HEK293T (cell line): ENCODE data around the gene RANBP3.

ENCODE experiments used
- ELF4 ChIP-seq: fragments of 450-650 bp; IDR thresholded peaks from 2 replicates; pipeline ENCODE4 v1.6.1; 2017; ENCODE audit warnings: antibody characterized with exemption
- FOXA1 ChIP-seq: fragments of 450-650 bp; IDR thresholded peaks from 2 replicates; pipeline ENCODE4 v1.6.1; 2016; ENCODE audit warnings: mild to moderate bottlenecking
- FOXK2 ChIP-seq: fragments of 450-650 bp; IDR thresholded peaks from 2 replicates; pipeline ENCODE4 v1.6.1; 2016; ENCODE audit warnings: mild to moderate bottlenecking
- FOXM1 ChIP-seq: fragments of 450-650 bp; IDR thresholded peaks from 2 replicates; pipeline ENCODE4 v1.6.1; 2017; ENCODE audit warnings: mild to moderate bottlenecking, borderline replicate concordance
- HDGF ChIP-seq: fragments of 450-650 bp; IDR thresholded peaks from 2 replicates; pipeline ENCODE4 v1.6.1; 2017; ENCODE audit warnings: antibody characterized with exemption, borderline replicate concordance
- LEF1 ChIP-seq: fragments of 450-650 bp; IDR thresholded peaks from 2 replicates; pipeline ENCODE4 v1.6.1; 2017; ENCODE audit warnings: mild to moderate bottlenecking, borderline replicate concordance
- SP1 ChIP-seq: fragments of 450-650 bp; IDR thresholded peaks from 2 replicates; pipeline ENCODE4 v1.6.1; 2017
- SUZ12 ChIP-seq: fragments of 450-650 bp; IDR thresholded peaks from 2 replicates; pipeline ENCODE4 v1.6.1; 2016; ENCODE audit warnings: mild to moderate bottlenecking
- TARDBP ChIP-seq: fragments of 450-650 bp; IDR thresholded peaks from 2 replicates; pipeline ENCODE4 v1.6.1; 2016
- ZNF384 ChIP-seq: fragments of 450-650 bp; IDR thresholded peaks from 2 replicates; pipeline ENCODE4 v1.6.1; 2016
- TF ChIP-seq, protein P1 (sequence below): fragments of 450-650 bp; IDR thresholded peaks from 2 replicates; pipeline ENCODE4 v1.6.1; 2016

DNA sequence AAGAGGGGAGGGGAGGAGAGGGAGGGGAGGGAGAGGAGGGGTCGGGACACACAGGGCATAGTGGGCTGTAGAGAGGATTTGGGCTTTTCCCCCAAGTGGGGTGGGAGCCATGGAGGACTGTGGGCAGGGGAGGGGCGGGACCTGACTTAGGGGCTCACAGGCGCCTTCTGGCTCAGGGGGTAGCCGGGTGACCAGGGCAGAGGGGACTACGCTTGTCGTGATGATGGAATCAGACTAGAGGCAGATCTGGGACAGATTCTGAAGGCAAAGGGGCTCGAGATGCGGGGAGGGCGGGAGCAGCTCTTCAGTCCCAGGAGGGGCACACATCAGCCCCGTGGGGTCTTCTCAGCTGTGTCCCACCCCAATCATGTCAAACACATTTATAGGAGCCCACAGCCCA lies 87.8 kb downstream of the RANBP3 start:
- TF ChIP-seq LEF1 (no peak), FOXA1 (no peak), TARDBP (no peak), SP1 (no peak), HDGF (no peak), FOXM1 (no peak), SUZ12 (no peak), ELF4 (no peak), FOXK2 (no peak), ZNF384 (no peak)
- TF ChIP-seq, protein P1, sequence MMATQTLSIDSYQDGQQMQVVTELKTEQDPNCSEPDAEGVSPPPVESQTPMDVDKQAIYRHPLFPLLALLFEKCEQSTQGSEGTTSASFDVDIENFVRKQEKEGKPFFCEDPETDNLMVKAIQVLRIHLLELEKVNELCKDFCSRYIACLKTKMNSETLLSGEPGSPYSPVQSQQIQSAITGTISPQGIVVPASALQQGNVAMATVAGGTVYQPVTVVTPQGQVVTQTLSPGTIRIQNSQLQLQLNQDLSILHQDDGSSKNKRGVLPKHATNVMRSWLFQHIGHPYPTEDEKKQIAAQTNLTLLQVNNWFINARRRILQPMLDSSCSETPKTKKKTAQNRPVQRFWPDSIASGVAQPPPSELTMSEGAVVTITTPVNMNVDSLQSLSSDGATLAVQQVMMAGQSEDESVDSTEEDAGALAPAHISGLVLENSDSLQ, result no peak
